HepG2 (cell line): ENCODE measurements around the gene CLDN16. TPM values are rescaled to one million over a fixed set of nuclear protein-coding genes. Genes with fewer than 3 reads are reported as not detected.

ENCODE experiments used
- ATAC-seq: fragments of 200-7000 bp; cut with Tn5 transposase; 3 replicates; pipeline ENCODE4 v1.9.1; 2020; ENCODE audit warnings: mild to moderate bottlenecking, moderate library complexity
- BruUV-seq: library from RNA; stranded (reverse); fragments of 400-500 nt; replicated peaks from 2 replicates; lab custom pipeline; 2021; lab: Mats Ljungman, UMichigan
- CTCF ChIA-PET: fragments of 300-600 bp; formaldehyde crosslinking; extraction: SDS; loops from one replicate; lab custom pipeline; 2021; ENCODE audit warnings: low total read pairs, inconsistent platforms, low intra/inter-chr PET ratio; lab: Yijun Ruan, JAX
- POLR2A ChIA-PET: fragments of 350-600 bp; sonication (Branson Sonifier 250); formaldehyde crosslinking; loops from one replicate; lab custom pipeline; 2020; ENCODE audit warnings: antibody characterized with exemption, inconsistent platforms; lab: Yijun Ruan, JAX
- DNase-seq: peaks from one replicate; pipeline ENCODE4 v3.0.0-alpha.2; 2015; ENCODE audit warnings: low spot score
- FAIRE-seq: peaks from 3 replicates; lab custom pipeline; 2011; peaks lifted over from hg19 to GRCh38; lab: Jason Lieb, UNC
- H2AFZ ChIP-seq: one replicate; pipeline ENCODE4 v1.6.1; 2011; ENCODE audit warnings: low read length, inconsistent platforms
- H3K27ac ChIP-seq: fragments of 300-600 bp; 3 replicates; pipeline ENCODE4 v1.8.0; 2011; ENCODE audit warnings: mixed run types, mild to moderate bottlenecking, mixed read lengths, low read length, inconsistent platforms; ENCODE audit not compliant: insufficient read depth; ENCODE audit errors: extremely low read length
- H3K27me3 ChIP-seq, 2 experiments: fragments of 200-600 bp in 1 of 2; 2 replicates in 1 of 2; 3 replicates in 1 of 2; pipeline versions ENCODE4 v1.6.0 to v1.8.0; 2011; ENCODE audit warnings: low read length in 2 of 2, mild to moderate bottlenecking in 2 of 2, moderate library complexity in 2 of 2, inconsistent platforms in 1 of 2; ENCODE audit not compliant: insufficient read depth in 2 of 2, control insufficient read depth in 1 of 2
- H3K36me3 ChIP-seq, 2 experiments: fragments of 200-600 bp in 1 of 2; replicated peaks in 1 of 2; 2 replicates in 1 of 2; 3 replicates in 1 of 2; pipeline versions ENCODE4 v1.5.1 to v1.8.0; 2011; ENCODE audit warnings: low read length in 2 of 2, inconsistent platforms in 1 of 2; ENCODE audit not compliant: insufficient read depth in 2 of 2, control insufficient read depth in 1 of 2
- H3K4me1 ChIP-seq: 2 replicates; pipeline ENCODE4 v1.5.1; 2012; ENCODE audit warnings: low read length, inconsistent platforms; ENCODE audit not compliant: insufficient read depth
- H3K4me2 ChIP-seq: 2 replicates; pipeline ENCODE4 v1.6.0; 2011; ENCODE audit warnings: low read depth, low read length, inconsistent platforms
- H3K4me3 ChIP-seq, 3 experiments: fragments of 200-600 bp in 1 of 3; sonication (generic), shearing (Covaris generic) in 1 of 3; replicated peaks in 1 of 3; 2 replicates each; pipeline ENCODE4 v1.5.1; 2011 to 2016; ENCODE audit warnings: low read length in 3 of 3, inconsistent platforms in 2 of 3, low read depth in 2 of 3, mild to moderate bottlenecking in 2 of 3, control low read depth in 1 of 3, mixed read lengths in 1 of 3; ENCODE audit not compliant: insufficient read depth in 1 of 3
- H3K79me2 ChIP-seq: one replicate; pipeline ENCODE4 v1.6.1; 2011; ENCODE audit warnings: low read length, inconsistent platforms; ENCODE audit not compliant: insufficient read depth
- H3K9ac ChIP-seq: 2 replicates; pipeline ENCODE4 v1.6.0; 2011; ENCODE audit warnings: mild to moderate bottlenecking, low read depth, low read length, inconsistent platforms; ENCODE audit not compliant: insufficient read depth
- H3K9me3 ChIP-seq: 2 replicates; pipeline ENCODE4 v1.5.1; 2012; ENCODE audit warnings: mild to moderate bottlenecking, low read length
- H4K20me1 ChIP-seq: 2 replicates; pipeline ENCODE4 v1.6.0; 2011; ENCODE audit warnings: inconsistent platforms, mild to moderate bottlenecking, low read length, moderate library complexity; ENCODE audit not compliant: insufficient read depth
- HNF4G ChIP-seq, 2 experiments: sonication (generic) in 1 of 2; formaldehyde crosslinking in 1 of 2; IDR thresholded peaks; 2 replicates each; pipeline versions ENCODE4 v1.4.0 to v1.6.1; 2011 to 2020; ENCODE audit warnings: borderline replicate concordance in 2 of 2, low read depth in 2 of 2, mild to moderate bottlenecking in 2 of 2, low read length in 1 of 2, missing genetic modification reagents in 1 of 2, moderate library complexity in 1 of 2
- HOXA3 ChIP-seq: sonication (generic); formaldehyde crosslinking; IDR thresholded peaks from 2 replicates; pipeline ENCODE4 v1.5.0; 2020; ENCODE audit warnings: missing genetic modification reagents
- KLF16 ChIP-seq, 2 experiments: sonication (generic) in 1 of 2; formaldehyde crosslinking in 1 of 2; IDR thresholded peaks; 2 replicates each; pipeline versions ENCODE4 v1.6.1 to v1.8.0; 2016 to 2023; ENCODE audit warnings: missing genetic modification reagents in 2 of 2, missing compliant biosample characterization in 1 of 2
- NAIF1 ChIP-seq: sonication (generic); formaldehyde crosslinking; IDR thresholded peaks from 2 replicates; pipeline ENCODE4 v1.5.0; 2020; ENCODE audit warnings: mild to moderate bottlenecking, missing genetic modification reagents, borderline replicate concordance
- NFIC ChIP-seq: IDR thresholded peaks from 2 replicates; pipeline ENCODE4 v1.6.1; 2012; ENCODE audit warnings: mild to moderate bottlenecking, low read length, inconsistent platforms
- PHF5A ChIP-seq: IDR thresholded peaks from one replicate; pipeline ENCODE4 v1.6.1; 2018; ENCODE audit warnings: low read depth, missing genetic modification reagents; ENCODE audit not compliant: unreplicated experiment
- SKI ChIP-seq: fragments of 450-650 bp; IDR thresholded peaks from one replicate; pipeline ENCODE4 v1.6.1; 2018; ENCODE audit warnings: mild to moderate bottlenecking; ENCODE audit not compliant: partially characterized antibody
- SNAI1 ChIP-seq: sonication (generic); formaldehyde crosslinking; IDR thresholded peaks from 2 replicates; pipeline ENCODE4 v1.5.0; 2020; ENCODE audit warnings: mild to moderate bottlenecking, missing genetic modification reagents, borderline replicate concordance
- SOX5 ChIP-seq: IDR thresholded peaks from 2 replicates; pipeline ENCODE4 v1.6.1; 2016; ENCODE audit warnings: borderline replicate concordance
- SPEN ChIP-seq: sonication (generic); formaldehyde crosslinking; IDR thresholded peaks from 2 replicates; pipeline ENCODE4 v1.5.1; 2020; ENCODE audit warnings: low read depth, mild to moderate bottlenecking, missing genetic modification reagents
- ZBTB1 ChIP-seq: sonication (generic); formaldehyde crosslinking; IDR thresholded peaks from 2 replicates; pipeline ENCODE4 v1.4.0; 2020; ENCODE audit warnings: missing genetic modification reagents, borderline replicate concordance
- ZBTB7B ChIP-seq: sonication (generic); formaldehyde crosslinking; IDR thresholded peaks from 2 replicates; pipeline ENCODE4 v1.4.0; 2020; ENCODE audit warnings: missing genetic modification reagents
- ZFP36L2 ChIP-seq: sonication (generic); formaldehyde crosslinking; IDR thresholded peaks from 2 replicates; pipeline ENCODE4 v1.4.0; 2020; ENCODE audit warnings: missing genetic modification reagents
- ZNF136 ChIP-seq: sonication (generic); formaldehyde crosslinking; IDR thresholded peaks from 2 replicates; pipeline ENCODE4 v1.8.1; 2022; ENCODE audit warnings: low read depth, mild to moderate bottlenecking, moderate library complexity, missing genetic modification reagents
- ZNF782 ChIP-seq: sonication (generic); formaldehyde crosslinking; IDR thresholded peaks from 2 replicates; pipeline ENCODE4 v1.4.0; 2020; ENCODE audit warnings: missing genetic modification reagents, mild to moderate bottlenecking, borderline replicate concordance
- WGBS: methylation state at CpG from one replicate; pipeline ENCODE4 v1.1.6; 2017; ENCODE audit warnings: low lambda C conversion rate; 5-methylcytosine and 5-hydroxymethylcytosine counted together
- in situ Hi-C: cut with HindIII; loops from 2 replicates; pipeline ENCODE4 v1.10.0; 2017; ENCODE audit warnings: low pct_unique_long_range_greater_than_20kb; ENCODE audit not compliant: extremely low pct_ligation_motif_present
- intact Hi-C: fragments of 100-400 bp; cut with micrococcal nuclease; formaldehyde crosslinking; loops from one replicate; pipeline ENCODE4 v1.10.0; 2022; ENCODE audit not compliant: unreplicated experiment
- polyA plus RNA-seq, 8 experiments: library from polyadenylated mRNA; depleted of rRNA in 3 of 8; stranded (reverse) in 7 of 8; unstranded in 1 of 8; fragments of >200 nt; fragmentation: Illumina TruSeq in 4 of 8; extraction: Trizol in 4 of 8; gene quantifications; 2 replicates each; pipeline versions ENCODE4 v1.2.1 to v1.2.3, GENCODE V29; 2011 to 2016; ENCODE audit warnings: low read depth in 4 of 8, missing spikeins in 1 of 8, mixed read lengths in 1 of 8; ENCODE audit not compliant: insufficient read depth in 1 of 8
- total RNA-seq, 5 experiments: library from RNA; depleted of rRNA; stranded (reverse); fragments of >200 nt; fragmentation: Illumina TruSeq; extraction: Trizol; gene quantifications; 2 replicates each; pipeline ENCODE4 v1.2.3, GENCODE V29; 2016; ENCODE audit warnings: low read depth in 1 of 5
- TF ChIP-seq, protein P1 (sequence below): sonication (generic); formaldehyde crosslinking; IDR thresholded peaks from 2 replicates; pipeline ENCODE4 v1.4.0; 2020; ENCODE audit warnings: missing genetic modification reagents, borderline replicate concordance
- TF ChIP-seq, protein P2 (sequence below): sonication (generic); formaldehyde crosslinking; IDR thresholded peaks from 2 replicates; pipeline ENCODE4 v1.4.0; 2020; ENCODE audit warnings: mild to moderate bottlenecking, missing genetic modification reagents

CLDN16 gene
- total and polyA plus RNA-seq, 2 of the 13 experiments (the other 11 are each of a cell fraction or from before 2014, with no cell fraction given) = 0.13 to 0.24 TPM

DNA sequence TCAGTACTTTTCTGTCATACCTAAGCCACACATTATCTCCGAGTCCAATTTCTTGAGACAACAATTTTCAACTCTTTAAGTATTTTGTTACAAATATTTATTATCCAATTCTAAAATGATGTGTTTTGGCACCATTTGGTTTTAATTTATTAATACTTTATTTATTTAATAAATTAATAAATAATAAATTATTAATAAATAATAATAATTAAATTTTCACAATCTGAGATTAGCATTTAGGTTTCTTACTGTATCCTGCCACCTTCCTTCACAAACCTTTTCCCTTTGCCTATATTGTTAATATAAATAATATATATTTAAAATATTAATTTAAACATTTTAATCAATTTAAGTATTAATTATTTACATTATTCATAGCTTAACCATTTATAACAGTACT is 37.9 kb downstream of the CLDN16 start:
- DNase-seq (no peak), ATAC-seq (no peak), FAIRE-seq (no peak)
- Histone ChIP-seq H3K4me1 (no peaks in the 10 kb centered on the region), H4K20me1 (no peaks in the 10 kb centered on the region), H3K79me2 (no peaks in the 10 kb centered on the region), H3K36me3 (no peaks in the 10 kb centered on the region), H3K9me3 (no peaks in the 10 kb centered on the region), H3K4me3 (no peak overlapping the region), H2AFZ (no peak overlapping the region), H3K27me3 (no peaks in the 10 kb centered on the region), H3K27ac (no peak overlapping the region), H3K4me2 (no peak overlapping the region), H3K9ac (no peak overlapping the region)
- ChIA-PET CTCF (interaction anchor here (1.9 kb wide), 1 partner anchor 104 kb away, joined by 5 read pairs; the partner anchor contains the start of gene CLDN1), POLR2A (no interaction called here)
- in situ Hi-C loops = no loop called here
- TF ChIP-seq HNF4G (IDR thresholded peaks at IDR 0.05; ENCODE audit: borderline replicate concordance, low read depth, low read length) (no peak), HNF4G (CRISPR knock-in tag; IDR thresholded peaks at IDR 0.05; ENCODE audit: borderline replicate concordance, low read depth) (no peak), ZNF136 (CRISPR knock-in tag) (no peak), SPEN (CRISPR knock-in tag) (no peak), NAIF1 (CRISPR knock-in tag) (no peak), SKI (no peak), ZBTB1 (CRISPR knock-in tag) (no peak), SNAI1 (CRISPR knock-in tag) (no peak), NFIC (no peak), PHF5A (no peak), ZFP36L2 (CRISPR knock-in tag) (no peak), KLF16 (CRISPR knock-in tag; IDR thresholded peaks at IDR 0.05) (no peak), HOXA3 (CRISPR knock-in tag) (no peak), SOX5 (CRISPR knock-in tag) (no peak), ZNF782 (CRISPR knock-in tag) (no peak), ZBTB7B (CRISPR knock-in tag) (no peak)
- TF ChIP-seq, protein P1, sequence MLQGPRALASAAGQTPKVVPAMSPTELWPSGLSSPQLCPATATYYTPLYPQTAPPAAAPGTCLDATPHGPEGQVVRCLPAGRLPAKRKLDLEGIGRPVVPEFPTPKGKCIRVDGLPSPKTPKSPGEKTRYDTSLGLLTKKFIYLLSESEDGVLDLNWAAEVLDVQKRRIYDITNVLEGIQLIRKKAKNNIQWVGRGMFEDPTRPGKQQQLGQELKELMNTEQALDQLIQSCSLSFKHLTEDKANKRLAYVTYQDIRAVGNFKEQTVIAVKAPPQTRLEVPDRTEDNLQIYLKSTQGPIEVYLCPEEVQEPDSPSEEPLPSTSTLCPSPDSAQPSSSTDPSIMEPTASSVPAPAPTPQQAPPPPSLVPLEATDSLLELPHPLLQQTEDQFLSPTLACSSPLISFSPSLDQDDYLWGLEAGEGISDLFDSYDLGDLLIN (CRISPR knock-in tag) = no peak
- TF ChIP-seq, protein P2, sequence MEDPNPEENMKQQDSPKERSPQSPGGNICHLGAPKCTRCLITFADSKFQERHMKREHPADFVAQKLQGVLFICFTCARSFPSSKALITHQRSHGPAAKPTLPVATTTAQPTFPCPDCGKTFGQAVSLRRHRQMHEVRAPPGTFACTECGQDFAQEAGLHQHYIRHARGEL (CRISPR knock-in tag) = no peak
- intact Hi-C loops = loop anchor here (2.0 kb wide), 1 partner anchor 465 kb away; no protein-coding TSS in a partner anchor
- BruUV-seq = no TSS peak
- WGBS = 89% methylated on average over 1 of the region's 1 CpG
